Muscle of leg (tissue), 11 donors: Measurements from ENCODE around the gene NELFE. TPM values are rescaled to one million over a fixed set of nuclear protein-coding genes. Genes with fewer than 3 reads are reported as not detected.

Experiments used
- DNase-seq: peaks from one replicate; pipeline ENCODE4 v3.0.0; 2013
- H3K27ac ChIP-seq: one replicate; pipeline ENCODE4 v1.5.1; 2013; ENCODE audit warnings: mild to moderate bottlenecking, low read length, control low read depth
- H3K27me3 ChIP-seq: one replicate; pipeline ENCODE4 v1.6.1; 2013; ENCODE audit warnings: low read length; ENCODE audit not compliant: control insufficient read depth, insufficient read depth
- H3K36me3 ChIP-seq: one replicate; pipeline ENCODE4 v1.6.1; 2013; ENCODE audit warnings: low read length; ENCODE audit not compliant: control insufficient read depth, insufficient read depth
- H3K4me1 ChIP-seq: one replicate; pipeline ENCODE4 v1.6.1; 2013; ENCODE audit warnings: low read length; ENCODE audit not compliant: control insufficient read depth, insufficient read depth
- H3K4me3 ChIP-seq: one replicate; pipeline ENCODE4 v1.5.1; 2013; ENCODE audit warnings: low read length, control low read depth
- H3K9me3 ChIP-seq: replicated peaks from 2 replicates; pipeline ENCODE4 v1.6.1; 2013; ENCODE audit warnings: low read depth, low read length; ENCODE audit not compliant: control insufficient read depth
- WGBS: methylation state at CpG from one replicate; pipeline ENCODE4 v1.1.5; 2013; ENCODE audit warnings: missing lambda C conversion rate; ENCODE audit not compliant: insufficient coverage; 5-methylcytosine and 5-hydroxymethylcytosine counted together
- polyA plus RNA-seq, 8 donors: library from polyadenylated mRNA; unstranded; fragments of 120-200 nt; gene quantifications; one replicate each; pipeline versions ENCODE4 v1.2.1 to v1.2.3, GENCODE V29; 2013; ENCODE audit warnings: inconsistent platforms in 1 of 8, low replicate concordance in 1 of 8; ENCODE audit not compliant: insufficient read length in 8 of 8, insufficient read depth in 1 of 8
- total RNA-seq: library from RNA; stranded (reverse); fragments of 120-200 nt; gene quantifications from one replicate; pipeline ENCODE4 v1.2.4, GENCODE V29; 2013

The NELFE gene
- total and polyA plus RNA-seq, 9 donors: 48.9 to 72.6 (median 68.7) TPM

- no peak for DNase-seq
- peaks cover 68% of the 10 kb centered on the region for H3K36me3 ChIP-seq
- H3K4me3 ChIP-seq: no peak overlapping the region
- H3K9me3 ChIP-seq: no peaks in the 10 kb centered on the region
- 100% methylated on average over 1 of the region's 3 CpGs for WGBS
- H3K27ac ChIP-seq: no peak overlapping the region
- H3K27me3 ChIP-seq: no peaks in the 10 kb centered on the region
- H3K4me1 ChIP-seq: peaks cover 17% of the 10 kb centered on the region
Measured at GRCh38 chr6:31967926-31968320, 9.2 kb upstream of the NELFE start.

- Histone ChIP-seq H3K4me1 (peaks cover 14% of the 10 kb centered on the region), H3K27ac (no peak overlapping the region), H3K4me3 (no peak overlapping the region), H3K27me3 (no peaks in the 10 kb centered on the region), H3K9me3 (no peaks in the 10 kb centered on the region), H3K36me3 (peaks cover 75% of the 10 kb centered on the region)
- 95% methylated on average over 7 of the region's 10 CpGs for WGBS
- no peak for DNase-seq
Measured at GRCh38 chr6:31966997-31967925, 8.5 kb upstream of the NELFE start.

DNA sequence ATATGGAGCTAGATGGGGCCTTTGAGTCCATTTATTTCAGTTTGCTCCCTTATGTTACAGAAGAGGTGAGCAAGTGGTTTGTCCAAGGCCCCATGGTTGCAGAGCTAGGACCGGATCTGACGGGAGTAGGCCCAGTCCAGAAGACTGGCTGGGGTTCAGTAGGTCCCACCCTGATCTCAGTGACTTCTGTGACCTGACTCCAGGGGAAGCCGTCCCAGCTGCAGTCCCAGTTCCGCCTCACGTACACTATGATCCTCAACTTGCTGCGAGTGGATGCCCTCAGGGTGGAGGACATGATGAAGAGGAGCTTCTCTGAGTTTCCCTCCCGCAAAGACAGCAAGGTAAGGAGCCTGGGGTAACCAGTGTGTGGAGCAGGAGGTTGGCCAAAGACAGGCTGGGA is 7.7 kb upstream of the NELFE start:
- Histone ChIP-seq H3K9me3 (no peaks in the 10 kb centered on the region), H3K4me3 (no peak overlapping the region), H3K27ac (no peak overlapping the region), H3K4me1 (peaks cover 11% of the 10 kb centered on the region), H3K36me3 (peaks cover 82% of the 10 kb centered on the region), H3K27me3 (no peaks in the 10 kb centered on the region)
- DNase-seq: no peak
- WGBS: 92% methylated on average over 7 of the region's 7 CpGs

- no peak overlapping the region for H3K27ac ChIP-seq
- 85% methylated on average over 12 of the region's 13 CpGs for WGBS
Measured at GRCh38 chr6:31965700-31966099, 6.9 kb upstream of the NELFE start.

GRCh38 chr6:31963921-31964320 is 5.2 kb upstream of the NELFE start:
- Histone ChIP-seq H3K27ac (no peak overlapping the region), H3K9me3 (no peaks in the 10 kb centered on the region), H3K4me1 (peaks cover 11% of the 10 kb centered on the region), H3K27me3 (no peaks in the 10 kb centered on the region), H3K36me3 (peaks cover 80% of the 10 kb centered on the region), H3K4me3 (no peak overlapping the region)
- WGBS: 95% methylated on average over 15 of the region's 19 CpGs
- no peak for DNase-seq

More at GRCh38 chr6:31965700-31966099, 6.9 kb upstream of the NELFE start:
- H3K9me3 ChIP-seq: no peaks in the 10 kb centered on the region
- H3K27me3 ChIP-seq: no peaks in the 10 kb centered on the region
- peaks cover 3% of the 10 kb centered on the region for H3K4me1 ChIP-seq
- peaks cover 87% of the 10 kb centered on the region for H3K36me3 ChIP-seq
- no peak overlapping the region for H3K4me3 ChIP-seq
- no peak for DNase-seq

DNA sequence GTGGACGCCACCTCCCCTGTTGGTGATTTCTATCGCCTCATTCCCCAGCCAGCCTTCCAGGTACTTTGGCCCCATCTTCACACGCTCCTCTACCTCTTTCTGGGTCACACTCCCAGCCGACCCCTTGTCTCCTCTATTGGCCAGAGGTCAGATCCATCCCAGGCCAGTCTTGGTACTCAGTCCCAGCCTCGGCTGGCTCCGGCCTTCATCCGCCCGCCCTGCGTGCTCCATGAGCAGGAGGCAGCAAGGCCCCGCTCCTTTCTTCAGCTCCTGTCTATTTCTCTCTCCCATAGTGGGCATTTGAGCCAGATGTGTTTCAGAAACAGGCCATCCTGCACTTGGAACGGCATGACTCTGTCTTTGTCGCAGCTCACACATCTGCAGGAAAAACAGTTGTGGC is 2.8 kb upstream of the NELFE start:
- H3K4me3 ChIP-seq: no peak overlapping the region
- no peak for DNase-seq
- no peaks in the 10 kb centered on the region for H3K27me3 ChIP-seq
- H3K9me3 ChIP-seq: no peaks in the 10 kb centered on the region
- peaks cover 66% of the 10 kb centered on the region for H3K36me3 ChIP-seq
- H3K4me1 ChIP-seq: peaks cover 18% of the 10 kb centered on the region
- H3K27ac ChIP-seq: no peak overlapping the region
- WGBS: 98% methylated on average over 12 of the region's 12 CpGs

- peak overlapping the region; percentile 78 for H3K4me3 ChIP-seq
- no peaks in the 10 kb centered on the region for H3K9me3 ChIP-seq
- H3K27ac ChIP-seq: peak overlapping the region; percentile 81
- H3K4me1 ChIP-seq: peaks cover 18% of the 10 kb centered on the region
- WGBS: 12% methylated on average over 7 of the region's 11 CpGs
- DNase-seq: no peak
- no peaks in the 10 kb centered on the region for H3K27me3 ChIP-seq
- peaks cover 73% of the 10 kb centered on the region for H3K36me3 ChIP-seq
Measured at GRCh38 chr6:31958412-31958740, 395 bp downstream of the NELFE start.

DNA sequence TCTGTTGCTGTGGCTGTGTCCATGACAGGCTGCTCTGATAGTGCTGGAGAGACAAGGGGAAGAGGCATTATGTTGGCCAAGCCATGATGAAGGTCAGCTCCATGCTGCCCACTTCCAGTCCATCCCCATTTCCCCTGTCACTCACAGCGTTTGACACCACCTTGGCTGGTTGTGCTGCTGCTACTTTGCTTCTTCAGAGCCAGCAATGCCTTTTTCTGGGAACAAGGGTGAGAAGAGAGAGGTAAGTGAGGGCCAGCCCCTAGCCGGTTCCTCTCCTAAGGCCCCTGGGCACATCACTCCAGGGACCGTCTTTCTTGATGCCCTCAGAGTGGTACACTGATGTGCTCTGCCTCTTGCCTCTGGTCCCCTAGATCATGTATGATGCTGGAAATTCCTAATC is 2.0 kb downstream of the NELFE start:
- H3K4me3 ChIP-seq: no peak overlapping the region
- no peaks in the 10 kb centered on the region for H3K9me3 ChIP-seq
- H3K36me3 ChIP-seq: peaks cover 72% of the 10 kb centered on the region
- H3K27me3 ChIP-seq: no peaks in the 10 kb centered on the region
- 58% methylated on average over 2 of the region's 3 CpGs for WGBS
- no peak overlapping the region for H3K27ac ChIP-seq
- no peak for DNase-seq
- H3K4me1 ChIP-seq: peaks cover 18% of the 10 kb centered on the region

GRCh38 chr6:31954511-31954910 is 4.3 kb downstream of the NELFE start:
- peaks cover 12% of the 10 kb centered on the region for H3K4me1 ChIP-seq
- 98% methylated on average over 24 of the region's 28 CpGs for WGBS
- no peak for DNase-seq
- H3K4me3 ChIP-seq: no peak overlapping the region
- H3K9me3 ChIP-seq: no peaks in the 10 kb centered on the region
- H3K36me3 ChIP-seq: peaks cover 64% of the 10 kb centered on the region
- no peaks in the 10 kb centered on the region for H3K27me3 ChIP-seq
- H3K27ac ChIP-seq: no peak overlapping the region

- WGBS: 82% methylated on average over 2 of the region's 5 CpGs
- no peaks in the 10 kb centered on the region for H3K9me3 ChIP-seq
- H3K27ac ChIP-seq: no peak overlapping the region
- no peaks in the 10 kb centered on the region for H3K27me3 ChIP-seq
- H3K4me3 ChIP-seq: no peak overlapping the region
- DNase-seq: no peak
- peaks cover 64% of the 10 kb centered on the region for H3K36me3 ChIP-seq
- peaks cover 2% of the 10 kb centered on the region for H3K4me1 ChIP-seq
Measured at GRCh38 chr6:31952890-31953289, 5.9 kb downstream of the NELFE start.
